Measurements from ENCODE around the gene KDM5D. TPM values are rescaled to one million over a fixed set of nuclear protein-coding genes. Genes with fewer than 3 reads are reported as not detected.

Gene KDM5D
- total RNA-seq (2014; rRNA removed; shearing (Covaris generic)), result 23.0 and 32.0 TPM in 2 replicates

DNA sequence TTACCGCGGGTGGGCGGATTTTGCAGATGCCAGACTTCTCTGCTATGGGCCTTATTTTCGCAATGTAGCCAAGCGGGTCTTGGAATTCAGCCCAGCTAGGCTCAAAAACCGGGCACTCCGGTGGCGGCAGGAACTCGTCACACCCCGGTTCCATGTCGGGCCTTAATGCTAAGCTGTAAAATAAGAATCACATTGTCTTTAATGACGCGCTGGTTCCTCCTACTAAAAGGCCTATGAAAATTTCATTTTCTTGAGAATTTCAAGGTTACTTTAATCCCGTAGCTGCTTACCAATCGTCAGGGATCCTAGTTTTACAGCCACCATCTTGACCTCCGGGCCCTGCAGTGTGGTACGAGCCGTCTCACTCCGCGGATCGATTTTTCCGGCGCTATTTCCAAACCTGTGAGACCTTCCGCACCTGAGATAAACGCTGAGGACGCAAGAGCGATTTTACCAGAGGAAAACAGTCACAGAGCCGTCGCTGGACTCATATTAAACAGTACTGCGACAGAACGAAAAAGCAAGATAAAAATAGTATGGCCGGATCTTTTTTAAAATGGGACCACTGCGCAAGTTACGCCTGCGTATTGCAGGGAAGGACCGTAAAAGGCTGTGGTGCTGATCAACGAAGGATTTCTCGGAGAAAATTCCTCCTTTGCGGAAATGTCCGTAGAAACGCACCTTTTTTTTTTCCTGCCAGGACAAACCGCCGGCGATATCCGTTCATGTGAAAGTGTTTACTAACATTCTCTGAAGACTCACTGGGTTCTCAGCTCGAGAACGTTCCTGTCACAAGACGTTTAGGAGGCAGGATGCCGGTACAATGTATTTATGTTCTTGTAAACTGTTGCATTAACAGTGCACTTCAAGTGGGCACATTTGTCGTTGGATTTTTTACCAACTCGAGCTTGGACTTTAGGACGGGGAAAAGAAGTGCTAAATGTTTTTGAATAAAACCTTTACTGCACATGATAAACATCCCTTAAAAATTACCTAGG, at the start of gene KDM5D:
Gene KDM5D (minus strand): TSS at position 346 of the 998 bp plus-strand sequence. CDS start 192 bp downstream, at position 154.
- H3K27ac ChIP-seq, result peak within 1 kb of the TSS; percentile 87

DNA sequence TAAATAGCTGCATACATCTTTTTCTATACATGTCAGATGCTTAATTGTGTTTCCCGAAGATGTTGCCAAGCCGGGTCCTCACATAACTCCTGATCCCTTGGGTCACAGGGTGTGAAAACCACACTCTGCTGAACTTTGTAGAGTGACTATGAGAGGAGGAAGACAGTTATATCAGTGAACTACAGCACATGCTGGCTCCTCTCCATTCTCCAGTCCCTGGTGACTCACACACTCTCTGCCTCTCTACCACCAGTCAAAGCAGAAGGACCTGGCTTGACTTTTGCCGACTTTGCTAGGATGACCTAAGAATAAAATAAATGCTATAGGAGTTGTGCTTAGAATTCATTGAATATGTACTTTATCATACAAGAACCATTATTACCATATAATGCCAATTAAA, 23.8 kb upstream of the KDM5D start:
- Histone ChIP-seq H3K9me3 (replicated peaks) (no peaks in the 10 kb centered on the region), H3K27me3 (replicated peaks) (no peaks in the 10 kb centered on the region), H3K27ac (no peak overlapping the region), H3K36me3 (no peaks in the 10 kb centered on the region), H3K4me1 (replicated peaks) (no peaks in the 10 kb centered on the region), H3K4me3 (no peak overlapping the region)
- DNase-seq (ENCODE audit: low read depth in 1 of 2, low spot score in 2 of 2), result no peak

More for the DNA sequence above, at the start of gene KDM5D:
- Histone ChIP-seq H3K36me3 (peaks cover 17% of the 10 kb centered on the region), H3K4me3 (peak within 1 kb of the TSS; percentile 55), H3K4me1 (replicated peaks) (no peaks in the 10 kb centered on the region), H3K27me3 (replicated peaks) (no peaks in the 10 kb centered on the region), H3K9me3 (replicated peaks) (no peaks in the 10 kb centered on the region)
- DNase-seq (ENCODE audit: low read depth in 1 of 2, low spot score in 2 of 2), result peak; percentile 50 to 83

DNA sequence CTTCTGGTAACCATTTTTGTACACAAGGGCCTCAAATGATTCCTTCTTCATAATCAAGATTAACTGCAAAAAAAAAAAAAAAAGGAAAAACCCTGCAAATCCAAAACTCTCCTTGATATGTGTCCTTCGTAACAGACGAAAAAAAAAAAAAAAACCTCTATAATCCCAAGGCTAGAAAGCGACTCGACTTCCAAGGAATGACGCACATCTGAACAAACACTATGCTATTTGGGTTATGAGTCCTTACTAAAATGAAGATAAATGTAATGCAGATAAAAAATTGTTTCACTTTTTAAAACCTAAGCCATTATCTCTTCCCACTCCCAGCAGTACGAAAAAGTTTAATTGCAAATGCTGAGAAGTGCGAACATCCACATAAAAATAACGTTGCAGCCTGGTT, 1.2 kb downstream of the KDM5D start:
- Histone ChIP-seq H3K27me3 (replicated peaks) (no peaks in the 10 kb centered on the region), H3K9me3 (replicated peaks) (no peaks in the 10 kb centered on the region), H3K36me3 (peaks cover 25% of the 10 kb centered on the region), H3K4me3 (peak overlapping the region; percentile 55), H3K4me1 (replicated peaks) (no peaks in the 10 kb centered on the region), H3K27ac (no peak overlapping the region)
- DNase-seq (ENCODE audit: low read depth in 1 of 2, low spot score in 2 of 2), result no peak

DNA sequence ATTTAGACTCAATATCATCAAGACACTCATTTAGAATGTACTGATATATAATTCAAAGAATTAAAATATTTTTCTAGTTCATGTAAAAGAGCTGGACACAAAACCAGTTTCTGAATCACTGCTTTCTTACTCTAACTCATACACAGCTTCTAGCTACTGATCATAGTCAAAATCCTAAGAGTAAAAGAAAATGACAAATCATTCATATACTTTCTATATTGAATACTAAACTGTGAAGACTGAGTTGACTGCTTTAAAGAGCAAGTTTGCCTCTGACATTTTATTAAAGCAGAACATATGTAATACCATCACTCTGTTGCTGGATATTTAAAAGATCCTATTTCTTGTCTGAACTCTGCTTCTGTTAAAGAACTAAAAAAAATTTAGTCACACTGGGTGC, 2.4 kb downstream of the KDM5D start:
- no peak overlapping the region for H3K27ac ChIP-seq
- no peak for DNase-seq (ENCODE audit: low read depth in 1 of 2, low spot score in 2 of 2)
- H3K9me3 ChIP-seq (replicated peaks), result no peaks in the 10 kb centered on the region
- no peak overlapping the region for H3K4me3 ChIP-seq
- no peaks in the 10 kb centered on the region for H3K27me3 ChIP-seq (replicated peaks)
- H3K36me3 ChIP-seq, result peaks cover 26% of the 10 kb centered on the region
- no peaks in the 10 kb centered on the region for H3K4me1 ChIP-seq (replicated peaks)

DNA sequence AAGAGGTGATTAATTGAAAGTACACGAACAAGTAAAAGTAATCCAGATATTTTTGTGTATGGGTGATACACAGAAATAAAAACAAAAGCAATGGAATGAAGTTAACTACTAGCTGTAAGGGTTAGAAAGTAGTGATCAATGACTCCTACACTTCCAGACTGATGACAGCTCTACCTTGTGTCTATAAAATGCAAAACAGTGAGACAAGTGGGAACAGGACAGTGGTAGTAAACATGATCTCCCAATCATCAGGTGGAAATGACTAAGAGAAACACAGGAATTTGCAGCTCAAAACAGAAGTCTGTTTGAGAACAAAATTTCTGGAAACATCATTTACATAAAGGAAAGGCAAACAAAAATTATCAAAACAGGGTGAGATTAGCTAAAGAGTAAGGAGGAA, 10.1 kb downstream of the KDM5D start:
- H3K4me1 ChIP-seq (replicated peaks), result no peaks in the 10 kb centered on the region
- no peak overlapping the region for H3K27ac ChIP-seq
- H3K4me3 ChIP-seq, result no peak overlapping the region

DNA sequence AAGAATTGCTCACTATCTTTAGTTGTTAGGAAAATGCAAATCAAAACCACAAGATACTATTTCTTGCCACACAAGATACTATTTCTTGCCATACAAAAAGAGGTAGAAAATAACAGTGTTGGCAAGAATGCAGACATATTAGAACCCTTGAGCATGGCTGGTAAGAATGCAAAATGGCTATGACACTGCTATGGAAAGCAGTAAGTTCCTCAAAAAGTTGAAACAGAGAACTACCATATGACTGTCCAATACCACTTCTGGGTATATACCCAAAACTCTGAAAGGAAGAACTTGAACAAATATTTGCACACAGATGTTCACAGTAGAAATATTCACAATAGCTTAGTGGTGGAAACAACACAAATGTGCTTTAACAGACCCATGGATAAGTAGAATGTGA, 26.6 kb downstream of the KDM5D start:
- Histone ChIP-seq H3K4me1 (replicated peaks) (no peaks in the 10 kb centered on the region), H3K9me3 (replicated peaks) (no peaks in the 10 kb centered on the region)

More for the DNA sequence above, 10.1 kb downstream of the KDM5D start:
- Histone ChIP-seq H3K36me3 (peaks cover 55% of the 10 kb centered on the region), H3K9me3 (replicated peaks) (no peaks in the 10 kb centered on the region), H3K27me3 (replicated peaks) (no peaks in the 10 kb centered on the region)
- no peak for DNase-seq (ENCODE audit: low read depth in 1 of 2, low spot score in 2 of 2)

DNA sequence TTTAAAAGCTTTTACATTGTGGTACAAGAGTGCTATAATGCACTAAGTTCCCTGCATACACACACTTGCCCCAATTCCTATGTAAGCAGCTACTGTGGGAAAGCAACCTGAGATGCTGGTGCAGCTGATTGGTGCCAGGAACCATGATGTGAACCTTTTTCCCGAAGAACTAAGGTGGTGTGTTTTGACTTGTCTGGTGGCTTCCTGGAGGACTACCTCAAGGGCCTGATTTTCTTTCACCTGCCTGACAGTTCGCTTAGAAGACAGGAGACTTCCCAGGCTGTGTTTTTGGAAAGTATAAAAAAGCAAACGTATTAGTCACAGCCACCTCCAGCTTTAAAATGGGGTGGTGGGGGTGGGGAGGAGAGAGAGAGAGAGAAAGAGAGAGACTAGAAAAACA, 27.4 kb downstream of the KDM5D start:
- H3K27me3 ChIP-seq (replicated peaks), result no peaks in the 10 kb centered on the region
- no peak overlapping the region for H3K27ac ChIP-seq
- H3K4me3 ChIP-seq, result no peak overlapping the region
- no peaks in the 10 kb centered on the region for H3K4me1 ChIP-seq (replicated peaks)
- H3K9me3 ChIP-seq (replicated peaks), result no peaks in the 10 kb centered on the region
- peaks cover 43% of the 10 kb centered on the region for H3K36me3 ChIP-seq
- no peak for DNase-seq (ENCODE audit: low read depth in 1 of 2, low spot score in 2 of 2)

More for the DNA sequence above, 26.6 kb downstream of the KDM5D start:
- Histone ChIP-seq H3K36me3 (peaks cover 39% of the 10 kb centered on the region), H3K4me3 (no peak overlapping the region), H3K27ac (no peak overlapping the region), H3K27me3 (replicated peaks) (no peaks in the 10 kb centered on the region)
- DNase-seq (ENCODE audit: low read depth in 1 of 2, low spot score in 2 of 2), result no peak

DNA sequence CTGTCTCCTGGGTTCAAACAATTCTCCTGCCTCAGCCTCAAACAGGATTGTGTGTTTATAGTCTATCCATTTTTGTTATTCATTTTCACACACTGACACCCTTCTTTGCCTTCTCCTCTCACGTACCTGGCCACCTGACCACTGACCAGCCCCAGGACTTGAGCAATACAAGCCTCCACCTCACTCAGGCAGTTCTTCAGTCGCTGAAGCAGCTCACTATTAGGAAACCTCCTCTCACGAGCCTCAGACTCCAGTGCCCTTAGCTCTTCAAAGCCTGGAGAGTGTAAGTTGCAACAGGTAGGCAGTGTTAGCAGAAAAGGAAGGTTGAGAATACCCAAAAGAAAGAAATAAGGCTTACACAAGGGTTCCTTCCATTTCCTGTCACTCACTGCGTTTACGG, 29.3 kb downstream of the KDM5D start:
- H3K27me3 ChIP-seq (replicated peaks), result no peaks in the 10 kb centered on the region
- no peak overlapping the region for H3K4me3 ChIP-seq
- no peak for DNase-seq (ENCODE audit: low read depth in 1 of 2, low spot score in 2 of 2)
- peaks cover 44% of the 10 kb centered on the region for H3K36me3 ChIP-seq
- H3K9me3 ChIP-seq (replicated peaks), result no peaks in the 10 kb centered on the region
- no peak overlapping the region for H3K27ac ChIP-seq
- H3K4me1 ChIP-seq (replicated peaks), result no peaks in the 10 kb centered on the region

DNA sequence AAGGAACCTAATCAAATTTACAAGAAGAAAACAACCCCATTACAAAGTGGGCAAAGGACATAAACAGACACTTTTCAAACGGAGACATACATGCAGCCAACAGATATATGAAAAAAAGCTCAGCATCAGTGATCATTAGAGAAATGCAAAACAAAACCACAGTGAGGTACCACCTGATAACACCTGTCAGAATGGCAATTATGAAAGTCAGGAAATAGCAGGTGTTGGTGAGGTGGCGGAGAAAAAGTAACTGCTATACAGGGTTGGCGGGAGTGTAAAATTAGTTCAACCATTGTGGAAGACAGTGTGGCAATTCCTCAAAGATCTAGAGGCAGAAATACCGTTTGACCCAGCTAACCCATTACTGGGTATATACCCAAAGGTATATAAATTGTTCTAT, 31.1 kb downstream of the KDM5D start:
- H3K4me1 ChIP-seq (replicated peaks), result no peaks in the 10 kb centered on the region
- no peaks in the 10 kb centered on the region for H3K27me3 ChIP-seq (replicated peaks)
- no peak overlapping the region for H3K27ac ChIP-seq
- no peak overlapping the region for H3K4me3 ChIP-seq
- H3K9me3 ChIP-seq (replicated peaks), result no peaks in the 10 kb centered on the region
- H3K36me3 ChIP-seq, result peaks cover 44% of the 10 kb centered on the region
- DNase-seq (ENCODE audit: low read depth in 1 of 2, low spot score in 2 of 2), result no peak

DNA sequence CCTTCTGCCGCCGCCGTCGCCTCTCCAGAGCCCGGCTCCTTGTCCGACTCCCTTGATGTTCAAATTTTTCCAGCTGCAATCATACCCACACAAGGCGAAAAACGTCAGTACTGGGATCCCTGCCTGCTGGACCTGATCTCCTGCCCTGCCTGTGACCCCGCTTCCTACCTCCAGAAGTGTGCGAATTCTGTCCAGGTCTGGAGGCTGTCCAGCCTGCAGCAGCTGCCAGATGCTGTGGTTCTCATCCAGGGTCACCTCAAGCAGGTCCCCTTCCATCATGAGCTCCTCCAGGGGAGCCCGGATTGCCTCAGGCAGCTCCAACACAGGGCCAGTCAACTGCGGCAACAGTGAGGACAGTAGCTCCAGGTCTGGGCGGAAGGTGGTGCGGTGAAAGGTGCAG, 38.3 kb downstream of the KDM5D start:
- DNase-seq (ENCODE audit: low read depth in 1 of 2, low spot score in 2 of 2), result no peak
- Histone ChIP-seq H3K36me3 (peaks cover 29% of the 10 kb centered on the region), H3K27ac (no peak overlapping the region), H3K4me3 (no peak overlapping the region), H3K27me3 (replicated peaks) (no peaks in the 10 kb centered on the region), H3K4me1 (replicated peaks) (no peaks in the 10 kb centered on the region), H3K9me3 (replicated peaks) (no peaks in the 10 kb centered on the region)

DNA sequence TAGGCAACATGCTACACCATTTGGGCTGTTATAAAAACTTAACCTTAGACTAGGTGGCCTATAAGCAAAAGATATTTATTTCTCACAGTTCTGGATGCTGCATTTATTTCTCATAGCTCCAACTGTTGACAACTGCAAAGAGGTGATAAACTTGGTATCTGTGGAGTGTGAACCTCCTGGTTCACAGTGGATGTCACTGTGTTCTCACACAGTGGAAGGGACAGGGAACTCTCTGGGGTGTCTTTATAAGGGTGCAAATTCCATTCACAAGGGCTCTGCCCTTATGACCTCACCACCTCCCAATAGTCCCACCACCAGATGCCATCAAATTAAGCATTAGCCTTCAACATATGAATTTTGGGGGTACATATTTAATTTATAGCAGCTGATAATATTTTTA, 46.0 kb downstream of the KDM5D start:
- H3K27me3 ChIP-seq (replicated peaks), result no peaks in the 10 kb centered on the region
- H3K4me1 ChIP-seq (replicated peaks), result peaks cover 10% of the 10 kb centered on the region; the same call in 1 of the 2 replicates
- no peaks in the 10 kb centered on the region for H3K9me3 ChIP-seq (replicated peaks)
- peaks cover 8% of the 10 kb centered on the region; the same call in 1 of the 2 replicates for H3K36me3 ChIP-seq
- H3K27ac ChIP-seq, result no peak overlapping the region
- no peak overlapping the region for H3K4me3 ChIP-seq
- no peak for DNase-seq (ENCODE audit: low read depth in 1 of 2, low spot score in 2 of 2)

DNA sequence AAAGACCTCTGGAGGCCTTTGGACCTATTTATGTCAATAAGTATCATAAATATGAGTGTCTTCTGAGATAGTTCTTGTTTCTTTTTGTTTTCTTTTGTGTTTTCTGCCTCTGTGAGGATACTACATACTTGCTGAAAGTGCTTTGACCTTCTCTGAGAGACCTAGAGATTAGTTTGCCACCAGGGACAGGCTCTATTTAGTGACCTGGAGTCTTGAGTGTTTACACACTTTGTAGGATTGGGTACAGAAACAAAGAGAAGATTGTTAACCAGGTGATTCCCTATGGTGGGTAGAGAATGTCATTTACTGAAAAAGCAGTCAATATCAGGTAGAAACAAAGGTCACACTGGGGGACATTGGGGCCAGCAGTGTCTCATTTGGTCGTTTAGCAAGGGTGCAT, 63.7 kb downstream of the KDM5D start:
- H3K27me3 ChIP-seq (replicated peaks), result no peaks in the 10 kb centered on the region
- no peak overlapping the region for H3K27ac ChIP-seq
- H3K4me3 ChIP-seq, result no peak overlapping the region
- DNase-seq (ENCODE audit: low read depth in 1 of 2, low spot score in 2 of 2), result no peak
- no peaks in the 10 kb centered on the region for H3K4me1 ChIP-seq (replicated peaks)
- no peaks in the 10 kb centered on the region for H3K36me3 ChIP-seq
- H3K9me3 ChIP-seq (replicated peaks), result 0 out of 2 replicates have a peak, but pooled peaks cover 2% of the 10 kb centered on the region

Data from SJSA1 (cell line).